Ovary (tissue), 3 donors: ENCODE data around the gene UBE2S.

Source experiments
- CTCF ChIP-seq, 3 donors: fragments of 450-650 bp in 2 of 3; fragments of 200-600 bp in 1 of 3; IDR thresholded peaks; one replicate each; pipeline versions ENCODE4 v1.5.1 to v1.8.0; 2016 to 2022; ENCODE audit warnings: antibody characterized with exemption in 3 of 3, mild to moderate bottlenecking in 1 of 3
- POLR2A ChIP-seq: fragments of 450-650 bp; IDR thresholded peaks from one replicate; pipeline ENCODE4 v1.6.1; 2017; ENCODE audit warnings: antibody characterized with exemption, mild to moderate bottlenecking, moderate library complexity
- donor health status: DM: no; HTN: no; CAD: no.

- TF ChIP-seq CTCF (IDR thresholded peaks at IDR 0.05), result no peak
- TF ChIP-seq POLR2A, result no peak
These were observed 30.0 kb downstream of the UBE2S start for GRCh38 chr19:55377356-55378131.
